BE2C (cell line): ENCODE results near the gene GNE.
"Not testable (repeated sequence)": the region's sequence is repeated elsewhere in the genome, so short reads cannot be mapped to it uniquely, and the experiment has no call there.

Source experiments
- DNase-seq: peaks from one replicate; pipeline ENCODE4 v3.0.0-alpha.2; 2020
- H3K27me3 ChIP-seq: fragments of 250-450 bp; sonication (Bioruptor Pico); 2 replicates; pipeline ENCODE4 v1.5.1; 2020; ENCODE audit warnings: mild to moderate bottlenecking
- H3K36me3 ChIP-seq: fragments of 250-450 bp; sonication (Bioruptor Pico); 2 replicates; pipeline ENCODE4 v1.5.1; 2020; ENCODE audit warnings: mild to moderate bottlenecking
- H3K4me1 ChIP-seq: fragments of 250-450 bp; sonication (Bioruptor Pico); 2 replicates; pipeline ENCODE4 v1.5.1; 2020
- H3K4me3 ChIP-seq: 2 replicates; pipeline ENCODE4 v1.5.1; 2011; ENCODE audit warnings: low read depth, low read length
- H3K9me3 ChIP-seq: fragments of 250-450 bp; sonication (Bioruptor Pico); 2 replicates; pipeline ENCODE4 v1.5.1; 2020
- CTCF ChIP-seq: IDR thresholded peaks from 2 replicates; pipeline ENCODE4 v1.5.1; 2012; ENCODE audit warnings: mild to moderate bottlenecking, low read depth, low read length

GNE gene

GRCh38 chr9:36276781-36277181 is 18.5 kb upstream of the GNE start:
- no peak overlapping the region for H3K4me3 ChIP-seq
- H3K36me3 ChIP-seq, result no peaks in the 10 kb centered on the region
- no peak for DNase-seq
- no peak for TF ChIP-seq CTCF
- H3K27me3 ChIP-seq, result no peaks in the 10 kb centered on the region
- no peaks in the 10 kb centered on the region for H3K9me3 ChIP-seq
- no peaks in the 10 kb centered on the region for H3K4me1 ChIP-seq

- Histone ChIP-seq H3K36me3 (no peaks in the 10 kb centered on the region), H3K4me3 (no peak overlapping the region), H3K9me3 (no peaks in the 10 kb centered on the region), H3K4me1 (no peaks in the 10 kb centered on the region), H3K27me3 (no peaks in the 10 kb centered on the region)
- no peak for TF ChIP-seq CTCF
- DNase-seq, result no peak
Measured at GRCh38 chr9:36276254-36276653, 18.0 kb upstream of the GNE start.

- Histone ChIP-seq H3K9me3 (no peaks in the 10 kb centered on the region), H3K27me3 (no peaks in the 10 kb centered on the region), H3K36me3 (no peaks in the 10 kb centered on the region), H3K4me1 (no peaks in the 10 kb centered on the region), H3K4me3 (no peak overlapping the region)
- no peak for TF ChIP-seq CTCF
- no peak for DNase-seq
Measured at GRCh38 chr9:36275060-36275459, 16.8 kb upstream of the GNE start.

- not testable (repeated sequence) for H3K36me3 ChIP-seq, H3K4me1 ChIP-seq, DNase-seq, H3K4me3 ChIP-seq, H3K27me3 ChIP-seq, H3K9me3 ChIP-seq
Measured at GRCh38 chr9:36273354-36273753, 15.1 kb upstream of the GNE start.

GRCh38 chr9:36268007-36268427 is 9.8 kb upstream of the GNE start:
- no peak for TF ChIP-seq CTCF
- DNase-seq, result no peak
- Histone ChIP-seq H3K4me1 (no peaks in the 10 kb centered on the region; the same call in 1 of the 2 replicates), H3K27me3 (no peaks in the 10 kb centered on the region), H3K4me3 (no peak overlapping the region), H3K9me3 (no peaks in the 10 kb centered on the region), H3K36me3 (no peaks in the 10 kb centered on the region)

GRCh38 chr9:36264896-36265295 is 6.6 kb upstream of the GNE start:
- Histone ChIP-seq H3K4me3 (no peak overlapping the region), H3K4me1 (no peaks in the 10 kb centered on the region; the same call in 1 of the 2 replicates), H3K9me3 (no peaks in the 10 kb centered on the region), H3K27me3 (no peaks in the 10 kb centered on the region), H3K36me3 (no peaks in the 10 kb centered on the region)
- DNase-seq, result no peak
- TF ChIP-seq CTCF, result no peak

- DNase-seq, result no peak
- TF ChIP-seq CTCF, result no peak
- no peak overlapping the region for H3K4me3 ChIP-seq
- H3K27me3 ChIP-seq, result no peaks in the 10 kb centered on the region
- no peaks in the 10 kb centered on the region for H3K9me3 ChIP-seq
- no peaks in the 10 kb centered on the region; the same call in 1 of the 2 replicates for H3K4me1 ChIP-seq
- H3K36me3 ChIP-seq, result no peaks in the 10 kb centered on the region
Measured at GRCh38 chr9:36263683-36264082, 5.4 kb upstream of the GNE start.
